Smooth muscle cell (in vitro differentiated cells): Measurements from ENCODE around the gene ABCA4. TPM values are rescaled to one million over a fixed set of nuclear protein-coding genes. Genes with fewer than 3 reads are reported as not detected.

ENCODE experiments used
- DNase-seq: peaks from one replicate; lab custom pipeline; 2025; ENCODE audit not compliant: unreplicated experiment; lab: John Stamatoyannopoulos, UW
- H2AFZ ChIP-seq: fragments of 200-600 bp; sonication (generic); 2 replicates; pipeline ENCODE4 v1.6.0; 2016; ENCODE audit warnings: antibody characterized with exemption, low read depth, mild to moderate bottlenecking
- H3F3A ChIP-seq: fragments of 200-600 bp; sonication (generic); 2 replicates; pipeline ENCODE4 v1.6.0; 2017; ENCODE audit warnings: antibody characterized with exemption, low read depth
- H3K27ac ChIP-seq: fragments of 200-600 bp; sonication (generic); 2 replicates; pipeline ENCODE4 v1.5.1; 2016; ENCODE audit warnings: low read depth, mild to moderate bottlenecking
- H3K27me3 ChIP-seq: fragments of 200-600 bp; sonication (generic); 2 replicates; pipeline ENCODE4 v1.6.1; 2016; ENCODE audit warnings: low read depth, mild to moderate bottlenecking
- H3K36me3 ChIP-seq: fragments of 200-600 bp; sonication (generic); 2 replicates; pipeline ENCODE4 v1.5.1; 2016; ENCODE audit warnings: low read depth
- H3K4me1 ChIP-seq: fragments of 200-600 bp; sonication (generic); 2 replicates; pipeline ENCODE4 v1.5.1; 2016; ENCODE audit warnings: low read depth
- H3K4me2 ChIP-seq: fragments of 200-600 bp; sonication (generic); 2 replicates; pipeline ENCODE4 v1.6.0; 2016; ENCODE audit warnings: mild to moderate bottlenecking
- H3K4me3 ChIP-seq: fragments of 200-600 bp; sonication (generic); 2 replicates; pipeline ENCODE4 v1.5.1; 2016; ENCODE audit warnings: mild to moderate bottlenecking
- H3K79me2 ChIP-seq: fragments of 200-600 bp; sonication (generic); 2 replicates; pipeline ENCODE4 v1.6.0; 2016; ENCODE audit warnings: low read depth, mild to moderate bottlenecking
- H3K9ac ChIP-seq: fragments of 200-600 bp; sonication (generic); 2 replicates; pipeline ENCODE4 v1.6.0; 2016; ENCODE audit warnings: low read depth
- H3K9me3 ChIP-seq: fragments of 200-600 bp; sonication (generic); replicated peaks from 2 replicates; pipeline ENCODE4 v1.5.1; 2016; ENCODE audit warnings: low read depth
- H4K20me1 ChIP-seq: fragments of 200-600 bp; sonication (generic); 2 replicates; pipeline ENCODE4 v1.6.0; 2016; ENCODE audit warnings: low read depth
- CTCF ChIP-seq: fragments of 200-600 bp; sonication (generic); IDR thresholded peaks from 2 replicates; pipeline ENCODE4 v1.5.1; 2017; ENCODE audit warnings: borderline replicate concordance, mild to moderate bottlenecking, antibody characterized with exemption; ENCODE audit not compliant: insufficient read depth, poor library complexity, severe bottlenecking
- WGBS: methylation state at CpG from one replicate; pipeline ENCODE4 v1.1.7; 2016; ENCODE audit warnings: low lambda C conversion rate; 5-methylcytosine and 5-hydroxymethylcytosine counted together
- polyA plus RNA-seq: library from polyadenylated mRNA; unstranded; fragments of >200 nt; fragmentation: Nextera tagmentation; extraction: Ambion mirVana; gene quantifications from 2 replicates; pipeline ENCODE4 v1.2.1, GENCODE V29; 2016
- total RNA-seq: library from RNA; depleted of rRNA; stranded (reverse); fragments of >200 nt; gene quantifications from 2 replicates; pipeline ENCODE4 v1.2.3, GENCODE V29; 2014

ABCA4 gene
- total and polyA plus RNA-seq, 2 experiments from 2014 or later: 0.46 to 0.99 TPM

GRCh38 chr1:94014635-94015488 is 106.1 kb downstream of the ABCA4 start:
- DNase-seq: no peak
- Histone ChIP-seq H3F3A (peaks cover 5% of the 10 kb centered on the region), H3K9me3 (no peaks in the 10 kb centered on the region), H3K4me2 (no peak overlapping the region), H2AFZ (no peak overlapping the region), H3K4me3 (no peak overlapping the region), H3K36me3 (no peaks in the 10 kb centered on the region), H4K20me1 (no peaks in the 10 kb centered on the region), H3K9ac (no peak overlapping the region), H3K27ac (no peak overlapping the region), H3K4me1 (peaks cover 5% of the 10 kb centered on the region), H3K27me3 (no peaks in the 10 kb centered on the region), H3K79me2 (no peaks in the 10 kb centered on the region)
- 80% methylated on average over 6 of the region's 6 CpGs for WGBS
- TF ChIP-seq CTCF: no peak

- Histone ChIP-seq H3K4me1 (peaks cover 5% of the 10 kb centered on the region), H3K79me2 (no peaks in the 10 kb centered on the region), H3K36me3 (no peaks in the 10 kb centered on the region), H3K9ac (no peak overlapping the region), H3K4me2 (no peak overlapping the region), H3K27me3 (no peaks in the 10 kb centered on the region), H3K4me3 (no peak overlapping the region), H3K9me3 (no peaks in the 10 kb centered on the region), H2AFZ (no peak overlapping the region), H3K27ac (no peak overlapping the region), H3F3A (no peaks in the 10 kb centered on the region), H4K20me1 (no peaks in the 10 kb centered on the region)
- no peak for TF ChIP-seq CTCF
- DNase-seq: no peak
- WGBS: 89% methylated on average over 6 of the region's 6 CpGs
These were observed 106.9 kb downstream of the ABCA4 start for GRCh38 chr1:94014087-94014486.

GRCh38 chr1:94013367-94013878 is 107.5 kb downstream of the ABCA4 start:
- Histone ChIP-seq H3K27ac (no peak overlapping the region), H3K9ac (no peak overlapping the region), H3F3A (no peaks in the 10 kb centered on the region), H4K20me1 (no peaks in the 10 kb centered on the region), H3K4me3 (no peak overlapping the region), H3K79me2 (no peaks in the 10 kb centered on the region), H3K4me1 (peaks cover 5% of the 10 kb centered on the region), H3K9me3 (no peaks in the 10 kb centered on the region), H3K36me3 (no peaks in the 10 kb centered on the region), H3K27me3 (no peaks in the 10 kb centered on the region), H2AFZ (no peak overlapping the region), H3K4me2 (no peak overlapping the region)
- DNase-seq: no peak
- no peak for TF ChIP-seq CTCF
- 74% methylated on average over 8 of the region's 8 CpGs for WGBS
